SK-N-MC (cell line): ENCODE results near the gene GOLGA6L7.

Source experiments
- DNase-seq: peaks from one replicate; pipeline ENCODE4 v3.0.0-alpha.2; 2011; ENCODE audit warnings: low read depth, low spot score
- H3K27ac ChIP-seq: fragments of 200-600 bp; sonication (generic); 2 replicates; pipeline ENCODE4 v1.5.1; 2016; ENCODE audit warnings: mixed run types
- H3K36me3 ChIP-seq: fragments of 200-600 bp; sonication (generic); 2 replicates; pipeline ENCODE4 v1.6.1; 2017; ENCODE audit warnings: antibody characterized with exemption, low read length, mixed read lengths; ENCODE audit not compliant: insufficient read depth
- H3K4me3 ChIP-seq: fragments of 200-600 bp; sonication (generic); 2 replicates; pipeline ENCODE4 v1.5.1; 2016
- H3K9ac ChIP-seq: fragments of 200-600 bp; sonication (generic); 2 replicates; pipeline ENCODE4 v1.8.0; 2017; ENCODE audit warnings: mixed run types, mixed read lengths; ENCODE audit not compliant: insufficient read length
- H3K9me3 ChIP-seq: fragments of 200-600 bp; sonication (generic); 2 replicates; pipeline ENCODE4 v1.6.1; 2017; ENCODE audit warnings: low read depth, mild to moderate bottlenecking, antibody characterized with exemption, low read length, moderate library complexity, mixed read lengths
- EZH2 ChIP-seq: fragments of 200-600 bp; sonication (generic); IDR thresholded peaks from one replicate; pipeline ENCODE4 v1.6.1; 2017; ENCODE audit warnings: antibody characterized with exemption
- FOXP2 ChIP-seq: optimal IDR thresholded peaks from 2 replicates; pipeline ENCODE3; 2011; ENCODE audit warnings: mild to moderate bottlenecking, moderate library complexity; ENCODE audit not compliant: insufficient read depth; ENCODE audit errors: extremely low read length, control extremely low read depth
- POLR2AphosphoS5 ChIP-seq: IDR thresholded peaks from 2 replicates; pipeline ENCODE4 v1.6.1; 2012; ENCODE audit warnings: mild to moderate bottlenecking, low read depth, low read length, borderline replicate concordance

Gene GOLGA6L7

GRCh38 chr15:28885630-28886430 lies 37.4 kb upstream of the GOLGA6L7 start, which contains the start of gene APBA2:
APBA2 (plus strand) TSS chr15:28885974; CDS start chr15:29053885, 167,911 bp downstream.
- no peak for DNase-seq
- Histone ChIP-seq H3K4me3 (no peak within 1 kb of the TSS), H3K9me3 (no peaks in the 10 kb centered on the region), H3K36me3 (no peaks in the 10 kb centered on the region), H3K9ac (no peak within 1 kb of the TSS), H3K27ac (no peak within 1 kb of the TSS)
- TF ChIP-seq FOXP2, result no peak
- TF ChIP-seq POLR2AphosphoS5, result no peak
- TF ChIP-seq EZH2, result peak; percentile 73

DNA sequence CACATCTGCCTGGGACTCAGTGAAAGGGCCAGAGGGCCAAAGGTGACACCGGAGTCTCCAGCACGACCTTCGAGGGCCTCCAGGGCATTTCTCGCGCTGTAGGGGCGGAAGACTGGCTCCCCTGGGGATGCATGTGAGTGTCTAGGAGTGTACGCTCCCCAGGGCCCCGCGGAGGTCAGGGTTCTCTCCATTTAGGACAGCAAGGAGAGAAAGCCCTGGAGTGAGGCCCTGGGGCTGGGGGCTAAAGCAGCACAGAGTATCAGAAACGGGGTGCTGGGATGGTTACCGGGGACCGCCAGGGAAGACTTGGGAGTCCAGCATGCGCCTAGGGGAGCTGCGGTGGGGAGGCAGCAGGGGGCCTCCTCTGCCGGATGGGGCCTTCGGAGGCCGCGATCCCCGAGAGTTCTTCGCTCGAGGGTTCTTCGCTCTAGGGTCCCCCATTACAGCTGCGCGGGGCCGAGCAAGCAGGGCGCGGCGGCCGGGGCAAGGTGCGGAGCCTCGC lies 36.7 kb upstream of the GOLGA6L7 start:
- TF ChIP-seq FOXP2 (no peak), EZH2 (no peak), POLR2AphosphoS5 (no peak)
- H3K27ac ChIP-seq, result no peak overlapping the region
- H3K9me3 ChIP-seq, result no peaks in the 10 kb centered on the region
- DNase-seq, result no peak
- H3K9ac ChIP-seq, result no peak overlapping the region
- H3K4me3 ChIP-seq, result no peak overlapping the region
- H3K36me3 ChIP-seq, result no peaks in the 10 kb centered on the region

- DNase-seq, result no peak
Observed at GRCh38 chr15:28884151-28884940, 35.9 kb upstream of the GOLGA6L7 start.

DNA sequence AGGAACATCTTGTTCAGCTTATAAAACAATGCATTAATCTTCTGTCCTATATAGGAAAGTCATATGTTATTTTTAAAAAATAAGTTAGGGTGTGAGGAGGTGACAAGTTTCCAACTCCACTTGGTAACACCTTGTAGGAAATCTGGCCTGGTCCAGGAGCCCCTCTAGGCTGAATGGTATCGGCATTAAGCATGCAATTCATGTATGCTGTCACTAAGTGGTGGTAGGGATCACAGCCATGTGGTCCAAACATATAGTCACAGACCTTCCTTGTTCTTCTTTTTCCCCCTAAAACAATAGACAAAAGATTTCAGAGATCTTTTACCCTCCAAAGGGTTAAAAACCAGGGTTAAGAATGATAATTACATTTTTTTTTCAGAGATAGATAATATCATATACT lies 33.2 kb upstream of the GOLGA6L7 start:
- H3K4me3 ChIP-seq, result no peak overlapping the region
- no peaks in the 10 kb centered on the region for H3K36me3 ChIP-seq
- H3K9me3 ChIP-seq, result no peaks in the 10 kb centered on the region
- DNase-seq, result no peak
- no peak overlapping the region for H3K27ac ChIP-seq
- H3K9ac ChIP-seq, result no peak overlapping the region
- TF ChIP-seq FOXP2 (no peak), EZH2 (no peak), POLR2AphosphoS5 (no peak)

More at GRCh38 chr15:28884151-28884940, 35.9 kb upstream of the GOLGA6L7 start:
- Histone ChIP-seq H3K27ac (no peak overlapping the region), H3K4me3 (no peak overlapping the region), H3K9me3 (no peaks in the 10 kb centered on the region), H3K36me3 (no peaks in the 10 kb centered on the region), H3K9ac (no peak overlapping the region)
- TF ChIP-seq EZH2 (no peak), FOXP2 (no peak), POLR2AphosphoS5 (no peak)

DNA sequence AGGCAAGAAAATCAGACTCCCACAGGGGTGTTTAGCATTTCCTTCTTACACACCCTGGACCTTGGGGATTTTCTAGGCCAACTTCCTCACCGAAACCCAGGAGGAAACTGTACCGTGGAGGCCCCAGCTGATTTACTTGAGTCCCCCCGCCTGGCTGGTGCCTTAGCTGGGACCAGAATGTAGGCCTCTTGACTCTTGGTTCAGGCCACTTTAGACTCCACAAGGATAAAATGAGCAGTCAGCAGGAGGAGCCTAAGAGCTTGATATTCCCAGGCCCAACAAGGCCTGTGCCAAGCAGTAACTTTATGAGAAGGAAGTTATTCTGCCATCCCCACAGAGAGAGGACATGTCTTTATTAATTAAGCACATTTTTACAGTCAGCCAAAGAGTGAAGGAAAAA lies 32.7 kb upstream of the GOLGA6L7 start:
- no peak overlapping the region for H3K27ac ChIP-seq
- H3K36me3 ChIP-seq, result no peaks in the 10 kb centered on the region
- TF ChIP-seq EZH2 (no peak), POLR2AphosphoS5 (no peak), FOXP2 (no peak)
- no peak for DNase-seq
- H3K9me3 ChIP-seq, result no peaks in the 10 kb centered on the region
- no peak overlapping the region for H3K4me3 ChIP-seq
- H3K9ac ChIP-seq, result no peak overlapping the region

DNA sequence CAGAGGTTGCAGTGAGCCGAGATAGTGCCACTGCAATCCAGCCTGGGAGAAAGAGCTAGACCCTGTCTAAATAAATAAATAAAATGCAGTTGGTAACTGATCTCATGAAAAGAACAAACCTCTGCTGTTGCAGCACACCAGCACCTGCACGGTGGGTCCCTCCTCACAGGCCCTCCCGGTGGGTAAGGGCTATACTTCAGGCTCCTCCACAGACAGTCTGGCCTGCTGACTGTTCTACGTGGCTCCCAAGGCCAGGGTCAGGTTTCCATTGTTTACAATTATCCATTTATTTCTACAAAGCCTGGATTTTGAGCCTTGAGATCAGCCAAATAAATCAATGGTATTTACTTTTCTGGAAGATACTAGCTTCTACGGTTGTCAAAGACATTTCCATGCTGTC lies 32.2 kb upstream of the GOLGA6L7 start:
- no peaks in the 10 kb centered on the region for H3K36me3 ChIP-seq
- no peak for TF ChIP-seq FOXP2
- no peak for TF ChIP-seq POLR2AphosphoS5
- TF ChIP-seq EZH2, result no peak
- H3K9me3 ChIP-seq, result no peaks in the 10 kb centered on the region
- H3K4me3 ChIP-seq, result no peak overlapping the region
- DNase-seq, result no peak
- H3K9ac ChIP-seq, result no peak overlapping the region
- no peak overlapping the region for H3K27ac ChIP-seq

- no peak for DNase-seq
- H3K4me3 ChIP-seq, result no peak overlapping the region
- H3K9me3 ChIP-seq, result no peaks in the 10 kb centered on the region
- H3K36me3 ChIP-seq, result no peaks in the 10 kb centered on the region
- H3K9ac ChIP-seq, result no peak overlapping the region
- no peak overlapping the region for H3K27ac ChIP-seq
- TF ChIP-seq POLR2AphosphoS5 (no peak), FOXP2 (no peak), EZH2 (no peak)
Observed at GRCh38 chr15:28879551-28879950, 31.1 kb upstream of the GOLGA6L7 start.

DNA sequence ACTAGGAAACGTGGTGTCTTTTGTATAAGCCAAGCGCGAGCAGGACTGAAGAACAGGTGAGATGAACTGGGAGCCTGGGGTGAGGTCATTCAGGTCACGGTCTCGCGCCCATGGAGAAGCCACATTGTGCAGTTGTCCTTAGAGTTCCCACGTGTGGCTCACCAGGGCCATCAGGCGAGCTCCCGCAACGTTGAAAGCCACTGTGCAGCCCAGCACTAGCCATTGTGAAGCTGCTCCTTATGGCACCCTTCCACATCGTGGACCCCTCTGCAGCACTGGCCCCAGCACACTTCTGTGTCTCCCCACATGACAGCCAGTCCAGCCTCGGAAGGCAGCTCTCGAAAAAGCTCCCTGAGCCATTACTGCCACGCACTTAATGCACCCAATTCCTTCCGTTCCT lies 29.8 kb upstream of the GOLGA6L7 start:
- H3K9ac ChIP-seq, result no peak overlapping the region
- no peak for DNase-seq
- no peak overlapping the region for H3K27ac ChIP-seq
- TF ChIP-seq POLR2AphosphoS5 (no peak), FOXP2 (no peak), EZH2 (no peak)
- H3K4me3 ChIP-seq, result no peak overlapping the region
- H3K36me3 ChIP-seq, result no peaks in the 10 kb centered on the region
- H3K9me3 ChIP-seq, result no peaks in the 10 kb centered on the region
